SJSA1 (cell line): ENCODE data around the gene KRT7. TPM values are rescaled to one million over a fixed set of nuclear protein-coding genes. Genes with fewer than 3 reads are reported as not detected.
A peak's percentile ranks its signal among the peaks of the same experiment; 100 is the strongest.

Experiments used
- DNase-seq, 2 experiments: peaks; one replicate each; pipeline ENCODE4 v3.0.0-alpha.2; 2015 to 2020; ENCODE audit warnings: low spot score in 2 of 2, low read depth in 1 of 2
- H3K27ac ChIP-seq: fragments of 250-450 bp; sonication (Bioruptor Pico); 2 replicates; pipeline ENCODE4 v1.5.1; 2020; ENCODE audit warnings: mild to moderate bottlenecking, moderate library complexity
- H3K27me3 ChIP-seq: fragments of 250-450 bp; sonication (Bioruptor Pico); replicated peaks from 2 replicates; pipeline ENCODE4 v1.5.1; 2020; ENCODE audit warnings: mild to moderate bottlenecking, moderate library complexity
- H3K36me3 ChIP-seq: fragments of 250-450 bp; sonication (Bioruptor Pico); 2 replicates; pipeline ENCODE4 v1.5.1; 2020; ENCODE audit warnings: mild to moderate bottlenecking
- H3K4me1 ChIP-seq: fragments of 250-450 bp; sonication (Bioruptor Pico); replicated peaks from 2 replicates; pipeline ENCODE4 v1.6.1; 2021; ENCODE audit warnings: mild to moderate bottlenecking
- H3K4me3 ChIP-seq: fragments of 250-450 bp; sonication (Bioruptor Pico); 2 replicates; pipeline ENCODE4 v1.5.1; 2020; ENCODE audit warnings: mild to moderate bottlenecking
- H3K9me3 ChIP-seq: fragments of 250-450 bp; sonication (Bioruptor Pico); replicated peaks from 2 replicates; pipeline ENCODE4 v1.5.1; 2020; ENCODE audit warnings: mild to moderate bottlenecking
- total RNA-seq: library from RNA; depleted of rRNA; stranded (reverse); fragments of >200 nt; shearing (Covaris generic); gene quantifications from 2 replicates; pipeline ENCODE4 v1.2.3, GENCODE V29; 2014

KRT7 gene
- total RNA-seq, 1 experiment from 2014 or later: 2.1 TPM

DNA sequence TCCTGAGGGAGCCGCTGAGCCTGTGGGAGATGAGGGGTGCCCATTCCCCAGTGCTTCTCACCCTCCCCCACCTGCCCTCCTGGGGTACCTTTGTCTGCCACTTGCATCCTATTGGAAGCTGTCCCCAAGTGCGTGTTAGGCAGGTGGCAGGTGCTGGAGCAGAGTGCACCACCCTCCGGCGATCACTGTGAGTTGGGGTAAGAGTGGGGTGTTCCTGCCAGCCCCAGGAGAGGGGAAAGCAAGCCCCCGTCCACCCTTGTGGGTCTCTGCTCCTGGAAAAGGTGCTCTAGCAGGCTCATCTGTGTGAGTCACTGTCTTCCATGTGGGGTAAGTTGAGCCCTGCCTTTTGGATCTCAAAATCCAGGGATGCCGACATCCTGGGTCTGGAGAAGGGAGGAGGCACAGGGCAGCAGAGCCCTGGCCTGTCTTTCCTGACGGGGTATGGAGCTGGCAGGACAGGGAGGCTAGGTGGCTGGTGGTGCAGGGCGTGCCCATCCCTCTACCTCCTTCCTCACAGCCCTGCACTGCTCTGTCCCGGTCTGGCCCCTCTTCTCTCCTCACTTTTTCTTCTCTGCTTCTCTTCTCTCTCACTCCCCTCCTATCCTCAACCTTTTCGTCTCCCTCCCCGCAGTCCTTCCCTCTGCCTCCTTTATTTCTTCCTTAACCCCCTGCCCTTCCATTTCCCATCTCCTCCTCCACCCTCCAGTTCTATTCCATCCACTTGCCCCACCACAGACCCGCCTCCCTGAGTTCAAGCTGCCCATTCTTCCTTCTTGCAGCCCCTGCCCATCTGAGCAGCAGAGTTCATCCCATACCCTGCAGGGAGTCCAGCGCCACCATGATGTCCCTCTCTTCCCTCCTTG is 20.1 kb upstream of the KRT7 start:
- Histone ChIP-seq H3K36me3 (no peaks in the 10 kb centered on the region), H3K4me1 (peaks cover 47% of the 10 kb centered on the region), H3K27ac (no peak overlapping the region), H3K4me3 (no peak overlapping the region), H3K27me3 (no peaks in the 10 kb centered on the region), H3K9me3 (no peaks in the 10 kb centered on the region)
- DNase-seq: no peak

DNA sequence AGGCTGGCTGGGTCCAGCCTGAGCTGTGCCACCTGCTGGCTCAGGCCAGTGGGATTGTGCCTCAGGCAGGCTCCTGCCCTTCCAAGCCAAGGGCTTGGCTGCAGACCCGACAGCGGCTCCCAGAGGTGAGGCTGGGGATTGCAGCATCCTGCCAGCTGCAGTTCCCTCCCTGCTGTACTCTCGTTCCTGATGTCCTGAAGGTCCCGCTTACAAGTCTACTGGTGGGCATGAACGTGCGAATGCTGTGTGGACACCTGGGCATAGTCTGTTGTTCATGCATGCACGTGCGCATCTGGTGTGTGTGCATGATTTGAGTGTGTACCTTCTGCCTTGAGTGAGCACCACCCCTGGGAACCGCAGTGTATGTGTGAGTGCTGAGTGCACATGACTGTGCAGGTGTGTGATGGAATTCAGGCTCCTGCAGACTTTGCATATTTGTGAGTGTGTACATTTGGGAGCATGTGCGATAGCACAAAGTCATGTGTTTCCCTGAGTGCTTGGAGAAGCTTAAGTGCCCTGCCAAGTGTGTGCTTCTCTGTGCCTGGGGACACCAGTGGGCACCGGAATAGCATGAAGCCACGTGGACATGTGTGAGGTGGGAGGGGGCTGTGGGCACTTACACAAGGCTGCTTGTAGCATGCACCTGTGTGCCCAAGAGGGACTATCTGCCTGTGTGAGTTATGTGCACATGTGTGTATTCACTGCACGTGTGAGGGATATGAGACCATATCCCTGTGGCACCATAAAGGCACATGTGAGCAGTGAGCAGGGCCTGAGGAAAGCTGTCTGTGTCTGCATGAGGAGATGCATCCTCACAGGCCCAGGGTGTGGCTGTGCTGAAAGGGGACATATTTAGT is 19.3 kb upstream of the KRT7 start:
- Histone ChIP-seq H3K27me3 (no peaks in the 10 kb centered on the region), H3K4me1 (peaks cover 39% of the 10 kb centered on the region), H3K4me3 (no peak overlapping the region), H3K9me3 (no peaks in the 10 kb centered on the region), H3K36me3 (no peaks in the 10 kb centered on the region), H3K27ac (no peak overlapping the region)
- peak; percentile 71 to 87 for DNase-seq

DNA sequence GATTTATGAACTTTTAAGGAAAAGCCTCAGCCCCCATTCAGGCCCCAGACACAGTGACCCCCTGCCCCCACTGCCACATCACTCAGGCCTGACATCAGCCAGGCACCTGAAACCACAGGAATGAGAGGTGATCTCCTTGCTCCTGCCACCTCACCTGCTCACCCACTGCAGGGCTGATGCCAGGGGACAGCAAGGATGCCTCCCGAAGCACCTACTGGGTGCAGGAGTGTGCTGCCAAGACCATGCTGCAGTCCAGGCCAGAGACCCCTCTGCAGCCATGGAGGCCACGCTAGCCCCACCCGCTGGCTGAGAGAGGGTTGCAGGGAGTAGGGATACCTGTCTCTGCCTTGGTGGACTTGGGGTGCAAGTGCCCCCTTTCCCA is 18.6 kb upstream of the KRT7 start:
- Histone ChIP-seq H3K9me3 (no peaks in the 10 kb centered on the region), H3K4me3 (no peak overlapping the region), H3K27me3 (no peaks in the 10 kb centered on the region), H3K27ac (no peak overlapping the region), H3K36me3 (no peaks in the 10 kb centered on the region), H3K4me1 (peaks cover 36% of the 10 kb centered on the region)
- DNase-seq: no peak

DNA sequence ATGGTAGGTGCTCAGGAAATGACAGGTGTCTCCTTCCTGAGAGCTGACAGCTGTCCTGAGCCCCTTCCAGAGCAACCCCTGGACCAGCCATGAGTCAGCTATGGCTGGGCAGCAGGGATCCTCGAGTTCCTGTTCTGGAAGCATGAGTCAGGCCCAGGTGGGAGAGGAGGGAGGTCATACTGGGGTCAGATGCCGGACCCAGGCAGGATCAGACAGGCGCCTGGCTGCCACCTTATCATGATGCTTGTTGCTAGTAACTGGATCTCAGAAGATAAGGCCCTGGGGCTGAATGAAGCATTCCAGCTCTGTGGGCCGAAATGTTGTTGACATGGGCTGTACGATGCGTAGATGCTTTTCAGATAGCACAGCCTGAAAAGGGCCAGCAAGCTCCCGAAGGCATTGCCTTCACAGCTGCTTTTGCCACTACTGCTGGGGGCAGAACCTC is 17.4 kb upstream of the KRT7 start:
- Histone ChIP-seq H3K4me1 (peaks cover 28% of the 10 kb centered on the region), H3K27me3 (no peaks in the 10 kb centered on the region), H3K36me3 (no peaks in the 10 kb centered on the region), H3K4me3 (no peak overlapping the region), H3K27ac (0 out of 2 replicates have a peak overlapping the region, but pooled peaks have one; percentile 19), H3K9me3 (no peaks in the 10 kb centered on the region)
- peak; percentile 38 to 65 for DNase-seq

DNA sequence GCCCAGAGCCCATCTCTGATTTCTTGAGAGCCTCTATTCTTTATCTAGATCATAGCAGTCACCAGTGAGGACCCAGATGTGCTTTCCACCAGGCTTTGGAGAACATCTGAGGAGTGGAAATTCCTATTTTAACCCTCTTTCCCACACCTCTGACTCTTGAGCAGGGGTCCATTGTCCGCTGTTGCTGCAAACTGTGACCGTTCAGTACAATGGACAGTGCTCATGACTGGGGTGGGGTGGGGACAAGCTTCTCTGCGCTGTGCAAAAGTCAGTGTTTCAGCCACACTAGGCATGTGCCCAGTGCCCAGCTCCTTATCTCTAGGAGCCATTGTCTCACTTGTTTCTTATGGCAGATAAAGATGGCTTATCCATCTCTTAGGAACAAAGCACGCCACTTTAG is 16.9 kb upstream of the KRT7 start:
- Histone ChIP-seq H3K4me1 (peaks cover 26% of the 10 kb centered on the region), H3K27me3 (no peaks in the 10 kb centered on the region), H3K4me3 (no peak overlapping the region), H3K9me3 (no peaks in the 10 kb centered on the region), H3K36me3 (no peaks in the 10 kb centered on the region), H3K27ac (0 out of 2 replicates have a peak overlapping the region, but pooled peaks have one; percentile 19)
- DNase-seq: no peak

DNA sequence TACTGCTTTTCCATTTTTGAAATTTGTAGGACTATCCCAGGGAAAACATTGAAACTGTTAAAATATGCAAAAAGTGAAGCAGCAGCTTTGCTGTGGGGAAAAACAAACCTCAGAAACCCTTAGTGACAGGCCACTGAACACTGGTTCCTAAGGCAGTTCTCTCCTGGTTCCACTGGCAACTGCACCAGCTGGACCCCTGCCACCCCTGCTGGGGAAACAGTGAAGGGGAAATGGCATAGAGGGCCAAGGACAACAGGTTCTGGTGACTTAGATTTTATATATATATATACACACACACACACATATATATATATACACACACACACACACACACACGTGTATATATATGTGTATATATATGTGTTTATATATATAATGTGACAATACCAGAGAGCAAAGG is 16.2 kb upstream of the KRT7 start:
- peaks cover 27% of the 10 kb centered on the region for H3K4me1 ChIP-seq
- no peaks in the 10 kb centered on the region for H3K36me3 ChIP-seq
- H3K4me3 ChIP-seq: no peak overlapping the region
- no peaks in the 10 kb centered on the region for H3K9me3 ChIP-seq
- no peak for DNase-seq
- H3K27ac ChIP-seq: no peak overlapping the region
- no peaks in the 10 kb centered on the region for H3K27me3 ChIP-seq

DNA sequence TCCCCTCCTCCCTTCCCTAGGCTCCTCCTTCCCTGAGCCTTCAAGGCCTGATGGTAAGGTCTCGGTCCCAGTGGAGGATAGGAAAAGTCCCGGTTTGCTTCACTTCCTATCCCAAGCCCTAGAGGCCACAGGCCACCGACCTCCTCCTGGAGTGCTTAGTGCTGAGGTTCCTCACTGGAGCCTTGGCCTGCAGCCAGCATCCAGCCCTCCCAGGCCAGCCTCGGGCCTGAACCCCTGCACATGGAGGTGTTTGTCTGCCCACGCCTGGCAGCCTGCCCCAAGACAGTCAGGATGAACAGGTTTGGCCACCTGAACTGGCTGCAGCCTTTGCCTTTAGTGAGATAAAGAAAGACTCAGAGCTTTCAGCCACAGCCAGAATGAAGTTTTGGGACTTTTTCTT is 15.8 kb upstream of the KRT7 start:
- Histone ChIP-seq H3K36me3 (no peaks in the 10 kb centered on the region), H3K27ac (no peak overlapping the region), H3K4me1 (peaks cover 31% of the 10 kb centered on the region), H3K4me3 (no peak overlapping the region), H3K27me3 (no peaks in the 10 kb centered on the region), H3K9me3 (no peaks in the 10 kb centered on the region)
- DNase-seq: no peak

DNA sequence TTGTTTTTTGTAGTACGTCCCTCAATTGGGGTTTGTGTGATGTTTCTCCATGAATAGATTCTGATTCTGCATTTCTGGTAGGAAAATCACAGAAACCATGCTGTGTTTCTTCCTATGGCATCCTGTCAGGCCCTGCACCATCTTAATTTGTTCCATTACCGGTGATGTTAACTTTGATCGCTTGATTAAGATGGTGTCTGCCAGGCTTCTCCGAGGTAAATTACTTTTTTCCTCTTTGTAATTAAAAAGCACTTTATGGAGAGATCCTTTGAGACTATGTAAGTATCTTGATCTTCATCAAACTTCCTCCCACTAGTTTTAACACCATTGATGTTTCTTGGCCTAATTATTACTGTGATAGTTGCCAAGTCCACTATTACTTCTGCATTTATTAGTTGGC is 15.0 kb upstream of the KRT7 start:
- H3K9me3 ChIP-seq: no peaks in the 10 kb centered on the region
- DNase-seq: no peak
- no peaks in the 10 kb centered on the region for H3K36me3 ChIP-seq
- no peak overlapping the region for H3K4me3 ChIP-seq
- H3K4me1 ChIP-seq: peaks cover 33% of the 10 kb centered on the region
- H3K27me3 ChIP-seq: no peaks in the 10 kb centered on the region
- H3K27ac ChIP-seq: no peak overlapping the region

DNA sequence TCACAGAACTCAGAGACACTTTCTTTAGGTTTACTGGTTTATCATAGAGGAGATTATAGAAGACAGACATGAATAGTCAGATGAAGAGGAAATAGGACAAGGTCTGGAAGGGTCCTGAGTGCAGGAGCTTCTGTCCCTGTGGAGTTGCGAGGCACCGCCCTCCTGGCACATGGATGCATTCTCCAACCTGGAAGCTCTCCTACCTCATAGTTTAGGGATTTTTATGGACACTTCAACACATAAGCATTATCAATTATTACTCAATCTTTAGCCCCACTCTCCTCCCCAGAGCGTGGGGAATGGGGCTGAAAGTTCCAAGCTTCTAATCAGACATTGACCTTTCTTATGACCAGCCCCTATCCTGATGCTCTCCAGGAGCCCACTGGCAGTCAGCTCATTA is 12.6 kb upstream of the KRT7 start:
- no peaks in the 10 kb centered on the region for H3K36me3 ChIP-seq
- no peak for DNase-seq
- peaks cover 28% of the 10 kb centered on the region for H3K4me1 ChIP-seq
- H3K9me3 ChIP-seq: 0 out of 2 replicates have a peak, but pooled peaks cover 3% of the 10 kb centered on the region
- H3K4me3 ChIP-seq: no peak overlapping the region
- H3K27me3 ChIP-seq: no peaks in the 10 kb centered on the region
- H3K27ac ChIP-seq: no peak overlapping the region

DNA sequence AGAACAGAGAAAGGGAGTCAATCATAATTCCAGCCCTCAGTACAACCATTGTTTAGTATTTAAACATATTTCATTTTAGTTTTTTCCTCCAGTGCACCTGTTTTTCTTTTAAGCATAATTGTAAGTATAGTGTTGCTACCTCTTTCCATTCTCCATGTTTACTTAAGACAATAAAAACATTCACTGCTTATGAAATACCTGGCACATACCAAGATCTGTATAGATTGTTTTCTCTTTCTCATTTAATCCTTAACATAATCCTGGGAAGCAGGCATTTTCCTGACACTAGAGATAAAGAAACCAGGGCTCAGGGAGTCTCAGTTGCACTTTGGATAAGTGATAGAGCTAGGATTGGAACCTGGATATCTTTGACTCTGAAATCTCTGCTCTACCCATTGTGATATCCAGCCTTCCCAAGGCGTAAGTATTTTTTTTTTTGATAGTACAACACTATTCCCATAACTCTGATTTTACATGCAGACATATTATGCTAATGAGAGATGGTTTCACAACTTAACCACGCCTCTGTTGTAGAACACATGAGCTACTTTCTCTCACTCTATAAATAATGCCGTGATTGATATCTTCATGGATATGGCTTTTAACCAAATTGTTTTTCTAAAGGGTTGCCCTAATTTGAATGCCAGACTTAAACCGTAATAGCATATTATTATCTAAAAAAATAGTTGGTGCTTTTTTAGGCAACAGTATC is 11.8 kb upstream of the KRT7 start:
- H3K27ac ChIP-seq: no peak overlapping the region
- no peak overlapping the region for H3K4me3 ChIP-seq
- 0 out of 2 replicates have a peak, but pooled peaks cover 3% of the 10 kb centered on the region for H3K9me3 ChIP-seq
- H3K27me3 ChIP-seq: no peaks in the 10 kb centered on the region
- H3K36me3 ChIP-seq: no peaks in the 10 kb centered on the region
- no peak for DNase-seq
- H3K4me1 ChIP-seq: peaks cover 21% of the 10 kb centered on the region

DNA sequence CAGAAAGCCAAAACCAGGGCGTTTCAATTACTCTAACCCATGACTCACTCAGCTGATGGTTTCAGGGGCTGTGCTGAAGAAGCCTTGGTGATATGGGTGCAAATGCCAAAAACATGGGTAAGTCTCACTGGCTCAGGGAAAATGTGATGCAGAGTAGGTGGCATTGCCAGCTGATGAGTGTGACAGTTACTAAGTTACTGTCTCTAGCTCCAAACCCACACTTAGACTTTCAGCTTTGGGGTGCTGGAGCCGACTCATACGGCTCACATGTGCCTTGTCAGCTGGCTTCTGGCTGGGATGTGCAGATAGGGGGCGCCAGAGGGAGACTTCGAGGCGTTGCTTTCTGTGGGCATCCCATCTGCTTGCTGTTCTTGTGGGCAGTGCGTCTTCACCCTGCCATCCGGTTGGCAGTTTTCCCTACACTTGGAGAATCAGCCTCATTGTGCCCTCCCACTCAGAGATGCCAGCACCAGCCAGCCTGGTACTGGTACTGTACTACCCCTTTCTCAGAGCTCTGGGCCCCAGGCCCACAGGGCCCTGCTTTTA is 11.1 kb upstream of the KRT7 start:
- Histone ChIP-seq H3K36me3 (no peaks in the 10 kb centered on the region), H3K4me3 (no peak overlapping the region), H3K27me3 (no peaks in the 10 kb centered on the region), H3K4me1 (peaks cover 18% of the 10 kb centered on the region), H3K27ac (no peak overlapping the region), H3K9me3 (0 out of 2 replicates have a peak, but pooled peaks cover 3% of the 10 kb centered on the region)
- peak; percentile 32 to 60 for DNase-seq

DNA sequence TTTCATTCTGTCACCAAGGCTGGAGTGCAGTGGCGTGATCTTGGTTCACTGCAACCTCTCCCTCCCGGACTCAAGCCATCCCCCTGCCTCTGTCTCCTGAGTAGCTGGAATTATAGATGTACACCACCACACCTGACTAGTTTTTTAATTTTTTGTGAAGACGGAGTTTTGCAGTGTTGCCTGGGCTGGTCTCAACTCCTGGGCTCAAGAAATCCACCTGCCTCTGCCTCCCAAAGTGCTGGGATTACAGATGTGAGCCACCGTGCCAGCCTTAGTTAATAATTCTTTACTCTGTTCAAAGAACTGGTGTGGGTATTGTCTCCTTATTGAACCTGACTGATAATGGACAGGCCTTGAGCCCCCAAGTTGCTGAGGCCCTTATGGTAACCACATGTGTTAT is 10.4 kb upstream of the KRT7 start:
- Histone ChIP-seq H3K27ac (no peak overlapping the region), H3K36me3 (no peaks in the 10 kb centered on the region), H3K4me1 (peaks cover 18% of the 10 kb centered on the region), H3K4me3 (no peak overlapping the region), H3K27me3 (no peaks in the 10 kb centered on the region), H3K9me3 (0 out of 2 replicates have a peak, but pooled peaks cover 3% of the 10 kb centered on the region)
- DNase-seq: no peak

DNA sequence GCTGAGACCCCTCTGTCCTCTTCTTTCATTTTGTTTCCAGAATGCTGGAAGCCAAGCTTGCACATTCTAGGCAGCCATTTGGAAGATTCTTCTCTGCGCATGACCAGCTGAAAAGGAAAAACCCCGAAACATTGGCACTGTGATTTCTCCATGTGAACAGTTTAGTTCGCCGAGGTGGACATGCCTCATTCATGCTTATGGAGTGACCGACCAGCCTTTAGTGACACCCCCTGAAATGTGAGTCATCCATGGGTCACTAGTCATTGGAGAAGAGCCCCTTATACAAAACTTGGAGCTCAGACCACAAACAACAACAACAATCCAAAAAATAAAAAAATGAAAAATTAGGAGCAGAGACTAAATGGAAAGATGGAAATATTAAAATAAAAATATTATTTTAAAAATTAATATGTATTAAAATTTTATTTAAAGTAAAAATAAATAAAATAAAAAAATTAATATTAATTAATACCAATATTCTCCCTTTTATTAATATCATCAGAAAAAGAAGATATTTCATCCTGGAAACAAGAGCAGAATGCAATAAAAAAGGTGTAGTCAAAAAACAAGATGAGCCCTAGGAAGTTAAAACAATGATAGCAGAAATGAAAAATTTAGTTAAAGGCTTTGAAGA is 9.5 kb upstream of the KRT7 start:
- no peaks in the 10 kb centered on the region for H3K36me3 ChIP-seq
- 0 out of 2 replicates have a peak, but pooled peaks cover 3% of the 10 kb centered on the region for H3K9me3 ChIP-seq
- peaks cover 22% of the 10 kb centered on the region for H3K4me1 ChIP-seq
- H3K27ac ChIP-seq: no peak overlapping the region
- no peak for DNase-seq
- H3K27me3 ChIP-seq: no peaks in the 10 kb centered on the region
- no peak overlapping the region for H3K4me3 ChIP-seq
